Lung (tissue), 12 donors: Measurements from ENCODE around the gene ZNF467. TPM values are rescaled to one million over a fixed set of nuclear protein-coding genes. Genes with fewer than 3 reads are reported as not detected.
A peak's percentile ranks its signal among the peaks of the same experiment; 100 is the strongest.

Experiments
- ATAC-seq: fragments of 200-7000 bp; cut with Tn5 transposase; one replicate; pipeline ENCODE4 v1.9.1; 2020; ENCODE audit warnings: moderate number of reproducible peaks; ENCODE audit not compliant: insufficient read depth, low FRiP score
- DNase-seq, 3 donors: peaks; one replicate each; pipeline ENCODE4 v3.0.0-alpha.2; 2013 to 2017
- H3K27ac ChIP-seq, 2 donors: one replicate each; pipeline ENCODE4 v1.5.1; 2013; ENCODE audit warnings: mild to moderate bottlenecking in 2 of 2, moderate library complexity in 2 of 2, control low read depth in 1 of 2, inconsistent platforms in 1 of 2, low read depth in 1 of 2, low read length in 1 of 2
- H3K27me3 ChIP-seq, 3 donors: one replicate each; pipeline ENCODE4 v1.5.1; 2013; ENCODE audit warnings: low read length in 2 of 3; ENCODE audit not compliant: control insufficient read depth in 3 of 3, insufficient read depth in 3 of 3
- H3K36me3 ChIP-seq, 4 donors: one replicate each; pipeline ENCODE4 v1.5.1; 2013; ENCODE audit warnings: low read length in 4 of 4, mild to moderate bottlenecking in 1 of 4, moderate library complexity in 1 of 4; ENCODE audit not compliant: control insufficient read depth in 4 of 4, insufficient read depth in 4 of 4
- H3K4me1 ChIP-seq, 5 donors: one replicate each; pipeline ENCODE4 v1.5.1; 2013; ENCODE audit warnings: low read length in 5 of 5, mild to moderate bottlenecking in 2 of 5, moderate library complexity in 1 of 5; ENCODE audit not compliant: control insufficient read depth in 5 of 5, insufficient read depth in 5 of 5
- H3K4me3 ChIP-seq: one replicate; pipeline ENCODE4 v1.5.1; 2013; ENCODE audit warnings: mild to moderate bottlenecking, control low read depth, moderate library complexity
- H3K9ac ChIP-seq, 2 donors: one replicate each; pipeline ENCODE4 v1.5.1; 2013; ENCODE audit warnings: low read length in 2 of 2, control low read depth in 1 of 2; ENCODE audit not compliant: insufficient read depth in 1 of 2
- H3K9me3 ChIP-seq, 4 donors: one replicate each; pipeline ENCODE4 v1.5.1; 2013; ENCODE audit warnings: low read length in 3 of 4, mild to moderate bottlenecking in 1 of 4, moderate library complexity in 1 of 4; ENCODE audit not compliant: control insufficient read depth in 4 of 4, insufficient read depth in 3 of 4
- CTCF ChIP-seq: IDR thresholded peaks from 2 replicates; pipeline ENCODE4 v1.5.1; 2012; ENCODE audit warnings: mild to moderate bottlenecking; ENCODE audit errors: control extremely low read depth, extremely low read depth
- WGBS, 2 donors: extraction: QIAGEN DNeasy Blood & Tissue Kit; methylation state at CpG; one replicate each; pipeline ENCODE4 v1.1.7; 2013; 5-methylcytosine and 5-hydroxymethylcytosine counted together
- polyA plus RNA-seq, 2 donors: library from polyadenylated mRNA; stranded (reverse); fragments of 200-250 nt; gene quantifications; one replicate each; pipeline ENCODE4 v1.2.1, GENCODE V29; 2013
- total RNA-seq, 2 donors: library from RNA; depleted of rRNA in 1 of 2; stranded (reverse); fragments of >200 nt in 1 of 2; gene quantifications; one replicate each; pipeline ENCODE4 v1.2.1, GENCODE V29; 2014 to 2021
- donor health status: control.
- donor health status: control.
- donor health status: Bipolar disorder and iron deficiency.
- donor health status: healthy.
- donor health status: DM: yes; HTN: yes; CAD: no.

The ZNF467 gene
- total and polyA plus RNA-seq, 4 donors, result 9.8 to 27.2 (median 14.9) TPM

GRCh38 chr7:149776848-149777407, 3.5 kb upstream of the ZNF467 start:
- peaks cover 0 to 27% (median 12%) of the 10 kb centered on the region in 5 donors for H3K4me1 ChIP-seq
- no peak overlapping the region for H3K9ac ChIP-seq
- ATAC-seq, result no peak
- DNase-seq, result no peak
- no peak overlapping the region for H3K4me3 ChIP-seq
- WGBS, 2 donors, result 66 to 72% methylated on average over 12 to 13 of the region's 13 CpGs
- no peaks in the 10 kb centered on the region for H3K36me3 ChIP-seq
- H3K27ac ChIP-seq, result peak overlapping the region in 1 of 2 donors; percentile 79
- H3K9me3 ChIP-seq, result no peaks in the 10 kb centered on the region
- no peaks in the 10 kb centered on the region for H3K27me3 ChIP-seq
- TF ChIP-seq CTCF, result no peak

GRCh38 chr7:149776289-149776688, 2.9 kb upstream of the ZNF467 start:
- Histone ChIP-seq H3K9ac (no peak overlapping the region), H3K36me3 (no peaks in the 10 kb centered on the region), H3K4me3 (no peak overlapping the region), H3K27ac (peak overlapping the region in 1 of 2 donors; percentile 79), H3K9me3 (no peaks in the 10 kb centered on the region), H3K27me3 (no peaks in the 10 kb centered on the region), H3K4me1 (peaks cover 0 to 27% (median 13%) of the 10 kb centered on the region in 5 donors)
- ATAC-seq (no peak), DNase-seq (peak; percentile 77 to 89 (median 81))
- no peak for TF ChIP-seq CTCF
- 2 to 6% methylated on average over 12 of the region's 12 CpGs for WGBS, 2 donors

GRCh38 chr7:149775176-149775556, 1.8 kb upstream of the ZNF467 start:
- H3K9me3 ChIP-seq, result no peaks in the 10 kb centered on the region
- no peak for TF ChIP-seq CTCF
- no peak for DNase-seq
- H3K36me3 ChIP-seq, result no peaks in the 10 kb centered on the region
- whole genome bisulfite sequencing, 2 donors, result 59 to 68% methylated on average over 5 of the region's 5 CpGs
- H3K27me3 ChIP-seq, result no peaks in the 10 kb centered on the region
- no peak for ATAC-seq
- peak overlapping the region; percentile 16 for H3K4me3 ChIP-seq
- peaks cover 0 to 33% (median 20%) of the 10 kb centered on the region in 5 donors for H3K4me1 ChIP-seq
- peak overlapping the region in 1 of 2 donors; percentile 68 for H3K27ac ChIP-seq
- H3K9ac ChIP-seq, result no peak overlapping the region
